HG03521 (cell line): Measurements from ENCODE around the gene DAZAP2.
"Not testable (repeated sequence)": the region's sequence is repeated elsewhere in the genome, so short reads cannot be mapped to it uniquely, and the experiment has no call there.

Experiments
- ATAC-seq: cut with Tn5 transposase; IDR thresholded peaks from one replicate; pipeline ENCODE4 v1.9.1; 2021; ENCODE audit warnings: mild to moderate bottlenecking, moderate library complexity; ENCODE audit not compliant: unreplicated experiment

DAZAP2 gene

DNA sequence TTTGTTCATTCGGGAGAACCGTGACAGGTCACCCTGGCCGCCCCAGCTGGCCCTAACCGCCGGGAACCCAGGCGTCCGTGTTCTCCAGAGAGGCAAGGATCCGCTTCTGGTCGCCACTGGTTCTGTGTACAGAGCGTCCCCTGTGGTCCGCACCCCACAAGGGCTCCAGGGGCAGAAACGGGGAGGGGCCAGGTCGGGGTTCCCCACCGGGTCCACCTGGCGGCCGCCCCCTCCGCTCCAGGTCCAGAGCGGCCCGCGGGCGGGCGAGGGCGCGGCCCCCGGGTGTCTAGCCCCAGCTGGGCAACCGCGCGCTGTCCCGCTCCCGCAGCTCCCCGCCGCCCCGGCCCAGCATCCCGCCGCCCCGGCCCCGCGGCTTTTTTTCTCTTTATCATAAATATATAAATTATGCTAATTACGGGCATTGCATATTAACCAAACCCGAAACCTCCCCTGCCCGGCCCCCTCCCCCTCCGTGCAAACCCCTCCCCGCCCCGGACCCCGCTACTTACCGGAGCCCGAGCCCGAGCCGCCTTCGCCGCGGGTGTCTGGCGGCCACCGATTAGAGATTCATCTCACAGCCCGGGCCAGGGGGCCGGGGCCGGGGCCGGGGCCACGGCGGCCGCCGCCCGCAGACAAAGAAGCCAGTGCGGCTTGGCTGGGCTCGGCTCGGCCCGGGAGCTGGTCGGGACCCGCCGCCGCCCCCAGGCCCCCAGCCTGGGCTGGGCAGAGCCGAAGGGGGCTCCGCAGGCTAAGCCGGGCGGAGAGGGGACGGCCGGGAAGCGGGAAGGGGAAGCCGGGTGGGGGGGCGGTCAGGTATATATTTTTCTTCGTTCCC is 21.3 kb upstream of the DAZAP2 start:
- no peak for ATAC-seq

GRCh38 chr12:51217968-51218606 is 20.5 kb upstream of the DAZAP2 start, which contains the start of gene POU6F1:
POU6F1 (minus strand) TSS chr12:51218062; CDS start chr12:51206836, 11,226 bp downstream.
- ATAC-seq: peak; percentile 71

DNA sequence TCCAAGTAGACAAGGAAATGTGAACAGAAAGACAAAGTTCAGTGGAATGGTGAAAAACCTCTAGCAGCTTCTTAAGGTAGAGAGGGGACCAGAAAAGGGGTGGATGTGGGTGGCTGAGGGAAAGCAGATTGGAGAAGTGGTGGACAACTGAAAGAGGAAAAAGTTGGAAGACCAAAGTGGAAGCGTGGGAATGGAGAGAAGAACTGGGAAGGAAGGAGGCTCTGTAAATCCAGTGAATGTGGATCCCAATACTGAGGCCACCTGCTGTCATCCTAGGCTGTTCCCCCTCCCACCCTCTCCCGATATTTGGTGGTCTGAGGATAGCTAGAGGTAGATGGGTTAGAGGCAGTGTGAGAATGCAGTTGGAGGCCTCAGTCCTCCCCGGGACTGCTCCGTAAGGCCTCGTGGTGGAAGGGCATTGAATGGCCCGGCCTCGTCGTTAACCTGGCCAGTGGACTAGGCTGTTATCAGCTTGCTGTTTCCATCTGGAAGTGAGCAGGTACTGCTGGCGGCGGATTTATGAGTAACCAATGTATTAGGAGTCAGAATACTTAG is 19.9 kb upstream of the DAZAP2 start:
- no peak for ATAC-seq

DNA sequence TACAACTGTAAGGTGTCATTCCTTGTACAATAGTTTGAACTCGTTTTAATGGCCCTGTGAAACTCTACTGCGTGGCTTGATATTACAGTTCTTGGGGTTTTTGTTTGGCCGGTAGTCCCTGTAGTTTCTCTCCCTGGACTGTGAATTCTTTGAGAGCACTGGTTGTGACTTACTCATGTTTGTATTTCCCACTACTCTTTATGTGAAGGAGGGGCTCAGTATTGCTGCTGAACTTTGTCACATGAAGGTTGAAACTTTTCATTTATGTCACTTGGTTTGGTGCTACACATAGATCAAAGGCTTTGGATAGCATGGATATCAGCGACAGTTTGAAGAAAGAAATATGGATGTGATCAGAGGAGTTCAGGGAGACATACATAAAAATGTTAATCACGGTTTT is 19.3 kb upstream of the DAZAP2 start:
- ATAC-seq: no peak

DNA sequence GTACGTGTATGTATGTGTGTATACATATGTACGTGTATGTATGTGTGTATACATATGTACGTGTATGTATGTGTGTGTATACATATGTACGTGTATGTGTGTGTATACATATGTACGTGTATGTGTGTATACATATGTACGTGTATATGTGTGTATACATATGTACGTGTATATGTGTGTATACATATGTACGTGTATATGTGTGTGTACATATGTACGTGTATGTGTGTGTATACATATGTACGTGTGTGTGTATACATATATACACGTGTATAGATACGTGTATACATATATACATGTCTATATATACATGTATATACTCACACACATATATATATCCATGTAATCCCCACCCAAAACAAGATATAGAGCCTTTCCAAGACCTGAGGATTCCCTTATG is 18.8 kb upstream of the DAZAP2 start:
- ATAC-seq: not testable (repeated sequence)

DNA sequence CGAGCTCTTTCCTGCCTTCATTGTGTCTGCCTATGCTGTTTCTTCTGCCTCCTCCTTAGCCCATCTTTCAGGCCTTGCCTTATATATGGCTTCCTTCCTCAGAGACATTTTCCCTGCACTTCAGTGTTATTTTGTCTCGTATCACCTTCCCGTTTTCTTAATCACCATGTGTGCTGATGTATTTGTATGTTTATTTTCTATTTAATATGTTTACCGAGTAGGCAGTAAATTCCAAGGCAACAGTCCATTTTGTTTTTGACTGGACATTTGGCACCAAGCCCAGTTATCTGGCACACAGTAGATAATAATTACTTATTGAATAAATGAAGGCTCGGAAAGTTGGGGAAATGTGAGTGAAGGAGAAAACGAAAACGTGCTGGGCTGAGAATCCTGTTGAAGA is 16.2 kb upstream of the DAZAP2 start:
- no peak for ATAC-seq

DNA sequence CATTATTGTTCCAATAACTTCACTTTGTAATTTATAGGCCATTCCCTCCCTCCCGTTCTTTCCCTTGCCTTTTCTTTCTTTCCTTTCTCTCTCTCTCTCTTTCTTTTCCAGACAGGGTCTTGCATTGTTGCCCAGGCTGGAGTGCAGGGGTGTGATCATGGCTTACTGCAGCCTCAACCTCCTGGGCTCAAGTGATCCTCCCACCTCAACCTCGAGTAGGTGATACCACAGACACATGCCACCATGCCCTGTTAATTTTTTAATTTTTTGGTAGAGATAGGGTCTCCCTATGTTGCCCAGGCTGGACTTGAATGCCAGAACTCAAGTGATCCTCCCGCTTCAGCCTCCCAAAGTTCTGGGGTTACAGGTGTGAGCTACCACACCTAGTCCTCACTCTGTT is 14.0 kb upstream of the DAZAP2 start:
- no peak for ATAC-seq

DNA sequence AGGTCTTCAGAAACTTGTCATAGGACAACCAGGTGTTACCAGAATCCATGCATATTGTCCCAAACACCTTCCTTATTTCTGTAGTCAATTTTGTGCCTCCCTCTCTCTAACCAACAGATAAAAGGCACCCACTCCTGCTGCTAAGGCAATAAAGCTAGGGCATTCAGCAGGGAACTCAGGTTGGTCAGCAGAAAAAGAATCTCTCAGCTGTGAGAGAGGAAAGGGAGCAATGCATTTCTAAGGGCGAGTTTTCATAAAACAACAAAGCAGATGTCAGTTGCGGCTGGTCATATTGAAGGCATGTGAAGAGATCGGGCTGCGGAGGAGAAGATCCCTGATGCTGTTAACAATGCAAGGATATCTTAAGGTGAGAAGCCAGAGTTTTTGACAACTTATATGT is 13.4 kb upstream of the DAZAP2 start:
- no peak for ATAC-seq

GRCh38 chr12:51225771-51226170 is 12.9 kb upstream of the DAZAP2 start:
- ATAC-seq: no peak

DNA sequence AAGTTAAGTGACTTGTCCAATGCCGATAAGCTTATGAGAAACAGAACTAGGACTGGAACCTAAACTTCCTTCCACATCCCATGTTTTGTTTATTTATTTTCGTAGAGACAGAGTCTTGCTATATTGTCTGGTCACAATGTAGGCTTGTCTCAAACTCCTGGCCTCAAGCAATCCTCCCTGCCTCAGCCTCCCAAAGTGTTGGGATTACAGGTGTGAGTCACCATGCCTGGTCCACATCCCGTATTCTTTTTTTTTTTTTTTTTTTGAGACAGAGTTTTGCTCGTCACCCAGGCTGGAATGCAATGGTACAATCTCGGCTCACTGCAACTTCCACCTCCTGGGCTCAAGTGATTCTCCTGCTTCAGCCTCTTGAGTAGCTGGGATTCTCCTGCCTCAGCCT is 11.5 kb upstream of the DAZAP2 start:
- not testable (repeated sequence) for ATAC-seq

- ATAC-seq: no peak
These were observed 10.7 kb upstream of the DAZAP2 start for GRCh38 chr12:51227962-51228361.

DNA sequence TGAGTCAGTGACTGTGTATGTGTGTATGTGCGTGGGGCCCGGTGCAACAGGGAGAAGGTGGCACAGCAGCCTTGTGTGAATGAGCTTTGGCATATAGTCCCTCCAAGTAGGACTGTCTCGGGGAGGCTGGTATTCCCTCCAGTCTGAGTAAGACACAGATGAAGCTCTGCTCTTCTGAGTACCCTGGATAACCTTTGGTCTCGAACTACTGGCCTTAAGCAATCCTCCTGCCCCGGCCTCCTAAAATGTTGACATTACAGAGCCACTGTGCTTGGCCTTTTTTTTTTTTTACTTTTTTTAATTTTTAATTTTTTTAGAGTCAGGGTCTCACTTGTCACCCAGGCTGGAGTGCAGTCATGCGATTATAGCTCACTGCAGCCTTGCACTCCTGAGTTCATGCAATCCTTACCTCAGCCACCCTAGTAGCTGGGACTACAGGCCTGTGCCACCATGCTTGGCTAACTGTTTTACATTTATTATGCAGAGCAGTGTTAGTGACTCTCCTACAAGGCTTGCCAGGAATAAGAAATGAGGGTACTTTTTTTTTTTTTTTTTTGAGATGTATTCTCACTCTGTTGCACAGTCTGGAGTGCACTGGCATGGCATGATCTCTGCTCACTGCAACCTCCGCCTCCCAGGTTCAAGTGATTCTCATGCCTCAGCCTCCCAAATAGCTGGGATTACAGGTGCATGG is 9.4 kb upstream of the DAZAP2 start:
- no peak for ATAC-seq

- no peak for ATAC-seq
These were observed 6.0 kb upstream of the DAZAP2 start for GRCh38 chr12:51232642-51233041.

- ATAC-seq: no peak
These were observed 4.1 kb upstream of the DAZAP2 start for GRCh38 chr12:51234530-51234929.

- no peak for ATAC-seq
These were observed 553 bp upstream of the DAZAP2 start for GRCh38 chr12:51238037-51238509.

- no peak for ATAC-seq
These were observed 2.3 kb downstream of the DAZAP2 start for GRCh38 chr12:51240971-51241370.

- no peak for ATAC-seq
These were observed 3.5 kb downstream of the DAZAP2 start for GRCh38 chr12:51242120-51242519.

DNA sequence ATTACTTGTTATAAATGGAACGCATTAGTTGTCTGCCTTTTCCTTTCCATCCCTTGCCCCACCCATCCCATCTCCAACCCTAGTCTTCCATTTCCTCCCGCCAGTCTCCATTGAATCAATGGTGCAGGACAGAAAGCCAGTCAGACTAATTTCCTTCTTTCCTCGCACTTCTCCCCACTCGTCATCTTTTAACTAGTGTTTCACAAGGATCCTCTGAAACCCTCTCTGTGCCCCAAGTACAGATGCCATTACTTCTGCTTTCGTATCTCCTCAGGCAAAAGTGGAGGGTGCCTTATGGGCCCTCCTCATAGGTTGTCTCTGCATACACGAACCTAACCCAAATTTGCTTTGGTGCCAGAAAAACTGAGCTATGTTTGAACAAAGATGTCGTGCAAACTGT is 4.2 kb downstream of the DAZAP2 start:
- no peak for ATAC-seq

GRCh38 chr12:51244269-51244668 is 5.6 kb downstream of the DAZAP2 start:
- ATAC-seq: no peak

- no peak for ATAC-seq
These were observed 7.0 kb downstream of the DAZAP2 start for GRCh38 chr12:51245476-51246253.
